A172 (cell line): Measurements from ENCODE around the gene UBA52. TPM values are rescaled to one million over a fixed set of nuclear protein-coding genes. Genes with fewer than 3 reads are reported as not detected.

Experiments
- total RNA-seq: library from RNA; depleted of rRNA; stranded (reverse); fragments of >200 nt; shearing (Covaris generic); gene quantifications from 2 replicates; pipeline ENCODE4 v1.2.3, GENCODE V29; 2014; rRNA removed

UBA52 gene
- total RNA-seq, 1 experiment from 2014 or later = 779 TPM

Other genes with a start within 250 kb of the UBA52 start
- gene LSM4, start 248.8 kb upstream of the UBA52 start, total RNA-seq = 403 and 478 TPM in 2 replicates
- 14.6 and 19.1 TPM in 2 replicates for gene PGPEP1, start 231.3 kb upstream of the UBA52 start, total RNA-seq
- 89.8 and 93.9 TPM in 2 replicates for gene GDF15, start 185.7 kb upstream of the UBA52 start, total RNA-seq
- gene LRRC25, start 174.2 kb upstream of the UBA52 start, total RNA-seq = 0.07 TPM in 1 of 2 replicates, not detected in the other
- 88.7 and 127 TPM in 2 replicates for gene SSBP4, start 152.5 kb upstream of the UBA52 start, total RNA-seq
- 0.72 and 0.98 TPM in 2 replicates for gene ISYNA1, start 133.7 kb upstream of the UBA52 start, total RNA-seq
- 9.0 and 10.3 TPM in 2 replicates for gene ELL, start 49.8 kb upstream of the UBA52 start, total RNA-seq
- 286 and 312 TPM in 2 replicates for gene FKBP8, start 28.3 kb upstream of the UBA52 start, total RNA-seq
- gene KXD1, start 14.0 kb upstream of the UBA52 start, total RNA-seq = 111 and 117 TPM in 2 replicates
- 122 and 137 TPM in 2 replicates for gene REX1BD, start 16.9 kb downstream of the UBA52 start, total RNA-seq
- 29.3 and 55.9 TPM in 2 replicates for gene CRLF1, start 34.9 kb downstream of the UBA52 start, total RNA-seq
- gene TMEM59L, start 41.0 kb downstream of the UBA52 start, total RNA-seq = 5.2 and 5.4 TPM in 2 replicates
- gene KLHL26, start 65.2 kb downstream of the UBA52 start, total RNA-seq = 2.5 and 5.3 TPM in 2 replicates
- 0.98 and 1.4 TPM in 2 replicates for gene CRTC1, start 111.8 kb downstream of the UBA52 start, total RNA-seq
- gene COMP, start 219.4 kb downstream of the UBA52 start, total RNA-seq = not detected in 2 replicates